HG03045 (cell line): ENCODE results near the gene MBD5.
"Not testable (repeated sequence)": the region's sequence is repeated elsewhere in the genome, so short reads cannot be mapped to it uniquely, and the experiment has no call there.

Source experiments
- ATAC-seq: cut with Tn5 transposase; IDR thresholded peaks from one replicate; pipeline ENCODE4 v1.9.1; 2021; ENCODE audit warnings: mild to moderate bottlenecking, moderate library complexity; ENCODE audit not compliant: unreplicated experiment

MBD5 gene

DNA sequence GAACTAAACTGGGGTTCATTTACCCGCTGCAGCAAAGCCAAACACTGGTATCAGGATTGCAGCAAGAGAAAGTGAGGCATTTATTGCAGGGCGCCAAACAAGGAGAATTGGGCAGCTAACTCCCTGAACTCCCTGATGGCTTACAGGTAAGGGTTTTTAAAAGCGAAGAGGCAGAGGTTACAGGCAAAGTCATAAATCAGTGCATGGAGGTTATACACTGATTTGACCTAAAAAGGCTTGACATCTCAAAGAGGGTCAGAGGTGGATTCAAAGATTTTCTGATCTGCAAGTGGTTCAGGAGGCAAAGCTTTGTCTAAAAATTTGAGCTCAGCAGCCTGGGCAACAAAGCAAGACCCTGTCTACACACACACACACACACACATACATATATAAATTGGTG, 520.9 kb downstream of the MBD5 start:
- no peak for ATAC-seq

- ATAC-seq, result no peak
These were observed 521.7 kb downstream of the MBD5 start for GRCh38 chr2:148542614-148543013.

DNA sequence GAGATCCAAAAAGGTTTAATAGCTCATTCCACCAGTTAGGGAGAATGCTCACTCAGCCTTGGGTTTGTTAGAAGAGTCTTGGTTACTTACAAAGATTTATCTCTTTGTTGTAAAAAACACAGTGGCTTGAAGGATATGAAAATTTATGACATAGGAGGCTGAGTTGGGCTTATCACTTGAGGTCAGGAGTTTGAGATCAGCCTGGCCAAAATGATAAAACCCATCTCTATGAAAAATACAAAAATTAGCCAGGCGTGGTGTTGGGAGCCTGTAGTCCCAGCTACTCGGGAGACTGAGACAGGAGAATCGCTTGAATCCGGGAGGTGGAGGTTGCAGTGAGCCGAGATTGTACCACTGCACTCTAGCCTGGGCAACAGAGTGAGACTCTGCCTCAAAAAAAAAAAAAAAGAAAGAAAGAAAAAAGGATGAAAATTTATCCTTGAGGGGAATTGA, 522.2 kb downstream of the MBD5 start:
- not testable (repeated sequence) for ATAC-seq

GRCh38 chr2:148545390-148546256, 524.7 kb downstream of the MBD5 start:
- ATAC-seq, result no peak

DNA sequence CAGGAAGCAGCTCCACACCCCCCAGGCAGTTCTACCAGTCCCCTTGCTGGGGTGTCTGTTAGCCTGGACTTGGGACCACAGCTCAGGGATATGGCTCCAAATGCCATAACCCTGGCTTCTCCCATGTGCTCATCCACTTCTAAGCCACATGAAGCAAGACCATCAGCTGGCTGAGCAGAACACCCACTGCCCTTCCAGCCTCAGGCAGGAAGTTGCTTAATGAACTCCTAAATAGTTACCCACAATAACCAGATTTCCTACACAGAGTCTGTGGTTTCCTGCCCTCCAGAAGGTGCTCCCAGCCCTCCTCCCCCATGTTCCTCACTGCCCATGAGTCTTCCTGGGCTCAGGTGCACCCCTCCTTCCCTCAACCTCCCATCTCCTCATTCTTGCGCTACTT, 525.4 kb downstream of the MBD5 start:
- ATAC-seq, result no peak

DNA sequence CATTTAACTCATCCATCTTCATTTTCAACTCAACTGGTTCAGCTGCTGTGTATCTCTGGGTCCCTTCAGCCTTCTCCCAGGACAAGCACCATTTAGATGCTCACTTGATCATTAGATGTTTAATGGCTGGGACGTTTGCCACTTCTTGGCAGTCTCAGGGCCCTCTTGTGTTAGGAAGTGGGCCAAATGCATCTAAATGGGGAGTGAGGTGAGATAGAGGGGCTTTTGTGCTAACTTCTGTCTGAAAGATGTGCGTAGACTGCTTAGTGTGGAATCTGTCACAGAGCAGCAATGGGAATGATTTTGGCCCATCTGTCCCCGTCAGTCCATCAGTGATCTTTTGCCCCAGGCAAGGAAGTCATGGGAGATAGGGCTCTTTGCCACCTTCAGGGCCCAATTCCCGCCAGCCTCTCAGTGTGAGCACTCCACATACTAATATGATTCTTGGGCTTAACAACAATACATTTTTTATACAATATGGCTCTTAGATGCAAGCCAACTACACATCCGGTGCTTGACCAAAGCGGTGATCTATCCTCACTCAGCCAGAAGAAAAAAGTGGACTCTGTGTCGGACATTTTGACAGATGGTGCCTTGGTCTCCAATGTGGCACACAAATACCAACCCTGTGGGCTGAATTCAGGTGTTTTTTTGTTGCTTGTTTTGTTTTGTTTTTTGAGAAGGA, 528.0 kb downstream of the MBD5 start:
- ATAC-seq, result no peak

GRCh38 chr2:148552675-148553331, 531.9 kb downstream of the MBD5 start:
- ATAC-seq, result no peak

- no peak for ATAC-seq
These were observed 532.5 kb downstream of the MBD5 start for GRCh38 chr2:148553332-148553887.

GRCh38 chr2:148554459-148555247, 533.8 kb downstream of the MBD5 start:
- ATAC-seq, result no peak

DNA sequence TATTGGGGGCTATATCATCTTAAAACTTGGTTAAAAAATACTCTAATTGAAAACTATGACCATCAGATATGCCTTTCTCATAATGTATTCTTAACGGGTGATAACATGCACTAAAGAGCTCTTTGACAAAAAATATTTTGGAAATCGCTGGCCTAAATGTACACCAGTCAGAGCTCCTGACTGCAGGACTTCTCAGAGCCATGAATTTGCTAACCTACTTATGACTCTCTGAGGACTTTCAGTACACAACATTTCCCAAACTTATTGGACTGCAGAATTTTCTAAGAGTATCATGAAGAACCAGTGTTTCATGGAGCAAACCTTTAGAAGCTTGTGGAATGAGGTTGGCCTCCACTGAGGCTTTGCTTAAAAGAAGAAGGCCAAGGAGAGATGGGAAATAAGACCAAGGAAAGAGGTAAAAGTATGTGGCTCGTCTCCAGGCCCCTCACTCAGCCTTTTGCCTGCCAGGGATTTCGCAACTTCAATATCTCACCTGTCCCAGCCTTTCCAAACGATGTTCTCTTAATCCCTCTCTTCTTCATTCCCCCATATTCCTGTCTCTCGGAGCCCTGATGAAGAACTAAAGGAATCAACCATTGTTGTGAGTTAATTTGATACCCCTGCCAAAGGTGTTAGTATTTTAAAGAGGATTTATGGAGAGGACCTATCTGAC, 534.9 kb downstream of the MBD5 start:
- ATAC-seq, result no peak

- ATAC-seq, result no peak
These were observed 537.0 kb downstream of the MBD5 start for GRCh38 chr2:148557844-148558436.

- no peak for ATAC-seq
These were observed 539.6 kb downstream of the MBD5 start for GRCh38 chr2:148560496-148560895.

DNA sequence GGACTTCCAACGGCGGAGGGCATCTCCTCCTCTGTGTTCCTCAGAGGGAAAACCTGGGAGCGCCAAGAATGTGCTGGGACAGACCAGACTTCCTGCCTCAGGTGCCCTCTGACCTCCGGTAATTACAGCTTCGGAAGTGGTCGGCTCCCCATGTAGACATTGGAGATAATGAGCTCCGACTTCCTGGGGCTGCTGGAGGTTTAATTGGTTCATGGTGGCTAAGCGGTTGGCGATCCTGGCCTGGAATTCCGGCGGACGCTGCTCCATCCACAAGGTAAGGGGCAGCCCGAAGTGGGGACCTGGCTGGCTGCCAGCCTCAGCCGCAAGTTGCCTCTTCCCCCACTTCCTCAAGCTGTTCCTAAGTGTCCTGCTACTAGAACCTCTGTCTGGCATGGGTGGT, 540.5 kb downstream of the MBD5 start:
- no peak for ATAC-seq

GRCh38 chr2:148565272-148565894, 544.5 kb downstream of the MBD5 start:
- ATAC-seq, result no peak
